ENCODE data around the gene UBQLNL.

- no peak for TF ChIP-seq CTCF (IDR thresholded peaks at IDR 0.05)
- TF ChIP-seq POLR2A (IDR thresholded peaks at IDR 0.05): no peak
Observed at GRCh38 chr11:5521540-5521939, 5.0 kb upstream of the UBQLNL start.

All from Peyer's patch (tissue), 4 donors.